Measurements from ENCODE around the gene UFD1.

- TF ChIP-seq TCF12 (IDR thresholded peaks at IDR 0.05; ENCODE audit: low read depth) (no peak), REST (IDR thresholded peaks at IDR 0.05; ENCODE audit: low read depth) (no peak), YY1 (IDR thresholded peaks at IDR 0.05; ENCODE audit: low read depth) (no peak), CEBPB (IDR thresholded peaks at IDR 0.05) (no peak), MAX (IDR thresholded peaks at IDR 0.05) (no peak), CREB1 (IDR thresholded peaks at IDR 0.05; ENCODE audit: low read depth) (no peak), EP300 (IDR thresholded peaks at IDR 0.05; ENCODE audit: borderline replicate concordance) (no peak), TAF1 (IDR thresholded peaks at IDR 0.05; ENCODE audit: low read depth) (no peak)
Observed at GRCh38 chr22:19478045-19478900, 720 bp downstream of the UFD1 start.
